Rectal smooth muscle tissue (tissue), 1 donor: Measurements from ENCODE around the gene MYLIP.

ENCODE experiments used
- H3K27ac ChIP-seq: one replicate; pipeline ENCODE4 v1.7.0; 2013; ENCODE audit warnings: low read depth, low read length, inconsistent platforms
- H3K27me3 ChIP-seq: one replicate; pipeline ENCODE4 v1.7.0; 2013; ENCODE audit warnings: low read length; ENCODE audit not compliant: control insufficient read depth, insufficient read depth
- H3K36me3 ChIP-seq: one replicate; pipeline ENCODE4 v1.7.0; 2013; ENCODE audit warnings: low read length; ENCODE audit not compliant: control insufficient read depth, insufficient read depth
- H3K4me1 ChIP-seq: one replicate; pipeline ENCODE4 v1.7.0; 2013; ENCODE audit warnings: low read length; ENCODE audit not compliant: control insufficient read depth, insufficient read depth
- H3K4me3 ChIP-seq: one replicate; pipeline ENCODE4 v1.7.0; 2013; ENCODE audit warnings: low read length
- H3K9ac ChIP-seq: one replicate; pipeline ENCODE4 v1.7.0; 2013; ENCODE audit warnings: low read length

MYLIP gene

DNA sequence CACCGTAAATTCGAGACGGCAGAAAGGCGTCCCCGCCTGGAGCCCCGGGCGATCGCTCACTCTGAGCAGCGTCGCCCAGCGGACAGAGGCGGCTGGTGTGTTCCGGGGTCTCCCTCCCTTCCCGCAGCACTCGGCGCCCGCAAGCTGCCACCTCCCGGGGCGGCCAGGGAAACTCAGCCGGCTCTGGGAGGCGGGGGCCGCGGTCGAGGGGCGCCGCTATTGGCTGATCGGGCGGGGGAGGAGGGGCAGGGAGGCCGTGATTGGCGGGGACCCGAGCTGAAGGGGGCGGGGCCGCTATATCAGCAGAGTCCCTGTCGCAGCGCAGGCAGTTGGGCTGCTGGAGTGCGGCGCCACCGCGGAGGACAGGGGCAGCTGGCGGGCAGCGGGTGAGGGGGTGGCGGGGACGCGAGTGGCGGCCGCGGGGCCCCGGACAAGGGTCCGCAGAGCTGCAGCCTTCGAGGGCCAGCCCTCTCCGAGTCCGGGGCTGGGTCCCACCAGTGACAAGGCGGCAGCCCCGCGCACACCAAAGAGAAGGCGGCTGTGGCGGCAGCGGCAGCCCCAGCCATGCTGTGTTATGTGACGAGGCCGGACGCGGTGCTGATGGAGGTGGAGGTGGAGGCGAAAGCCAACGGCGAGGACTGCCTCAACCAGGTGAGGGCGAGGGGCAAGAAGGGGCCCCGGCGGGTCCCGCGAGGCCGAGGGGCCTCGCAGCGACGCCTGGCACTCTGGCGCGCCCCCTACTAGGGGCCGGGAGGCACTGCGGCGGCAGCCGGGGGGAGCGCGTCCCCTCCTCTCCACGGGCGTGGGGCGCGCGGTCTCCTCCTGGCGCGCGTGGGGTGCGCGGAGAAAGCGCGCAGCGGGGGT is at the start of gene MYLIP:
TSS of gene MYLIP (plus strand) at position 328 of the 864 bp plus-strand sequence. CDS start at position 565, 237 bp downstream.
- Histone ChIP-seq H3K27ac (peak within 1 kb of the TSS; percentile 91), H3K27me3 (no peaks in the 10 kb centered on the region), H3K36me3 (no peaks in the 10 kb centered on the region), H3K9ac (peak within 1 kb of the TSS; percentile 74), H3K4me1 (peaks cover 20% of the 10 kb centered on the region), H3K4me3 (peak within 1 kb of the TSS; percentile 97)

DNA sequence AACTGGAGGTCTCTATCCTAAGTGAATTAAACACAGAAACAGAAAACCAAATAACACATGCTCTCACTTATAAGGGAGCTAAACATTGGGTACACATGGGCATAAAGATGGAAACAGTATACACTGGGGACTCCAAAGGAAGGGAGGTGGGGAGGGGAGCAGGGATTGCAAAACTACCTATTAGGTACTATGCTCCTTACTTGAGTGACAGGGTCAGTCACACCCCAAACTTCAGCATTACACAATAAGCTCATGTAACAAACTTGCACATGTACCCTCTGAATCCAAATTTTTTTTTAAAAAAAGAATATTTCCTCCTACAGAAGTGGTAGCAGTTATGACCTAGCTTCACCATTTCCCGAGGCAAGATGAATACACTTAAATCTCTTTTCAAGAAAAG is 49.5 kb upstream of the MYLIP start:
- Histone ChIP-seq H3K27ac (no peak overlapping the region), H3K9ac (no peak overlapping the region), H3K4me1 (no peaks in the 10 kb centered on the region), H3K4me3 (no peak overlapping the region), H3K36me3 (no peaks in the 10 kb centered on the region), H3K27me3 (no peaks in the 10 kb centered on the region)

DNA sequence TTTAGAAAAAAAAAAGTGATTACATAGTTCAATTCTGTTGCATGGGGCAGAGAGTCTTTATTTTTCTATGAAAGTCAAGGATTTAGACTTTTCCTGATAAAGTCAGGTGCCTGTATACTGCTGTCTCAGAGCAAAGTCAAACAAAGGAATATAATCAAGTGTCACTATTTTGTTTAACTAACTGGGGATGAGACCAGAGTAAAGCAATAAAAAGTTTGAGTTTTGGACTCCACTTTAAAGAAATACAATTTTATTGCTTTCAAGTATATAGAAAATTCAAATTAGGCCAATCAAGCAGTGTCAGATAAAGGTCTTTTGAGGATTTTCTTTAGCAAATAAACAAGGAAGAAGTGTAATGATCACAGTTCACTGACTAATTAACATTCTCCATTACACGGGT is 48.7 kb upstream of the MYLIP start:
- H3K27me3 ChIP-seq: no peaks in the 10 kb centered on the region
- H3K4me3 ChIP-seq: no peak overlapping the region
- H3K4me1 ChIP-seq: no peaks in the 10 kb centered on the region
- no peak overlapping the region for H3K27ac ChIP-seq
- no peak overlapping the region for H3K9ac ChIP-seq
- no peaks in the 10 kb centered on the region for H3K36me3 ChIP-seq

DNA sequence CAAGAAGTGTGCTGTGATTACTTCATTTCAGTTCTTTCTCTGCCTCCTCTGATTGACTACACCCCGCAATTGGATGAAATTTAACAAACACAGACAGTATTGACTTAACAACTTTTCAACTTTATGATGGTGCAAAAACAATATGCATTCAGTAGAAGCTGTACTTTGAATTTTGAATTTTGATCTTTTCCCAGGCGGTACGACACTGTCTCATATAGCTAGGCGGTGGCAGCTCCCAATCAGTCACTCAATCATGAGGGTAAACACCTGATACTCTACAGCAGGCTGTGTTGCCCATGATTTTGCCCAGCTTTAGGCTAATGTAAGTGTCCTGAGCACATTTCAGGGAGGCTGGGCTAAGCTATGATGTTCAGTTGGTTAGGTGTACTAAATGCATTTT is 47.6 kb upstream of the MYLIP start:
- Histone ChIP-seq H3K9ac (no peak overlapping the region), H3K27me3 (no peaks in the 10 kb centered on the region), H3K4me3 (no peak overlapping the region), H3K4me1 (no peaks in the 10 kb centered on the region), H3K27ac (no peak overlapping the region), H3K36me3 (no peaks in the 10 kb centered on the region)

DNA sequence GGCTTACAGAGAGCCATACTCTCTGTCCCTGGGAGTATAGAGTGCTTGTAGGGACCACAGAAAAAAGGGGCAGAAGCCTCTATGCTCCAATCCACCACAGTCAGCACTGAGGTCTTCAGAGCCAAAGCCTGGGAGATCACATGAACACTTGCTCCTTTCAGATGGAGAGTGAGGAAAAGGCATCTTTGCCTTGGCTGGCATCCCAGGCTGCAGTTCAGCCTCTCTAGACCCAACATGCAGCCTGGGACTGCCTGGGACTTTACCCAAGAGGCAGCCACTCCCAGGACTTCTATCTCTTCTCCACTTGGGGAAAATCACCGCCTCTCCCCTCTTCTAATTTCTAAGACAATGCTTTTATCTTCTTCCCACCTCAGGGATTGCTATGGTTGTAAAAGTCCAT is 46.5 kb upstream of the MYLIP start:
- no peak overlapping the region for H3K9ac ChIP-seq
- H3K27ac ChIP-seq: no peak overlapping the region
- H3K27me3 ChIP-seq: no peaks in the 10 kb centered on the region
- H3K36me3 ChIP-seq: no peaks in the 10 kb centered on the region
- H3K4me1 ChIP-seq: no peaks in the 10 kb centered on the region
- no peak overlapping the region for H3K4me3 ChIP-seq

DNA sequence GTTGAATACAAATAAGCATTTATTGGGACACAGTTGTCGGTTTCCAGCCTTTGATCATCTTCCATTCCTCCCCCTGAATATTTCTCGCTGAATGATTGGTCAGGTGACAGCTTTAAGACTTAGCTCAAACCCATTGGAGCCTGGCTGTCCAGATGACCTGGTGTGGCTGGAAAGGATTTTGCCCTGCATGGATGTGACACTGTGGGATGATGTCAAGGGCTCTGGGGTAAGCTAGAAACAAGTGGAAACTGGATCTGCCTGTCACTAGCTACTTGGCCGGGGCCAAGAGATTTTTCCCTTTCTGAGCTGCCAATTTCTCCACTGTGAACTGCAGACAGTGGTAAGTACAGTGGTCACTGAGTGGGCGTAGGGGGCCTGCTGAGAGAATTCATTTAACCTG is 41.9 kb upstream of the MYLIP start:
- Histone ChIP-seq H3K27ac (no peak overlapping the region), H3K9ac (no peak overlapping the region), H3K4me1 (no peaks in the 10 kb centered on the region), H3K4me3 (no peak overlapping the region), H3K36me3 (no peaks in the 10 kb centered on the region), H3K27me3 (no peaks in the 10 kb centered on the region)

DNA sequence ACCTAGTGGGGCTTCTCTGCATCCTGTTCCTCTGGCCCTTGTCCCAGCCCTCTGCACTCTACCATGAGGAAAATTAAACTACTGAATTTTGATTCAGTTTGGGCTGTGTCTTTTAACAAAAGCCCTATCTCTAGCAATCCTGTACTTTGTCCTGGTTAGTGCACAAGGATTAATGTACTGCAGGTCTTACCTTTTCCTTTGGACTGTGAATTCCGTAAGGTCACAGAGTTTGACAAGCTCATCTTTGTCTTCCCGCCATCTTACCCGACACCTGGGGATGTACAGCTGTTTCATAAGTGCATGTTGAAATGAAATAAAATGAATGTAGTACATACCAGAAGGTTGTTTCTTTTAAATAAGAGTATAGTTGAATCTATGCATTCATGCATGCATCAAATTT is 41.5 kb upstream of the MYLIP start:
- Histone ChIP-seq H3K36me3 (no peaks in the 10 kb centered on the region), H3K27me3 (no peaks in the 10 kb centered on the region), H3K27ac (no peak overlapping the region), H3K4me3 (no peak overlapping the region), H3K4me1 (no peaks in the 10 kb centered on the region), H3K9ac (no peak overlapping the region)

DNA sequence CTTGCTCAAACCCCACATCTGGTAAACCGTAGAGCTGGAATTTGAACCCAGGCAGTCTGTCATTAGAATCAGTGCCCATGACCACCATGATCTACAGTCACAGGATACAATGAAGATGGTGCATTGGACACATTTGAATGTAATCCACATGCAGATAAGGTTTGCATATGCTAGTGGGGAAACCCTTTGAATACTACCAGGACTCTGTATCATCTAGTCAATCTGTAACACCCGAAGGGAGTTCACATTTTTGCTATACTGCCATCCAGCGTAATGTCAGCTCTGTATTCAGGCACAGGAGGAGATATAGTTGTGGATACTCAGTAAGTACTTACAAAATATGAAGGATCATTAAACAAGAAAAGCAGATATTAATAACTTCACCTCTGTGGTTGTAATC is 40.5 kb upstream of the MYLIP start:
- Histone ChIP-seq H3K27me3 (no peaks in the 10 kb centered on the region), H3K4me1 (no peaks in the 10 kb centered on the region), H3K27ac (no peak overlapping the region), H3K36me3 (no peaks in the 10 kb centered on the region), H3K9ac (no peak overlapping the region), H3K4me3 (no peak overlapping the region)

DNA sequence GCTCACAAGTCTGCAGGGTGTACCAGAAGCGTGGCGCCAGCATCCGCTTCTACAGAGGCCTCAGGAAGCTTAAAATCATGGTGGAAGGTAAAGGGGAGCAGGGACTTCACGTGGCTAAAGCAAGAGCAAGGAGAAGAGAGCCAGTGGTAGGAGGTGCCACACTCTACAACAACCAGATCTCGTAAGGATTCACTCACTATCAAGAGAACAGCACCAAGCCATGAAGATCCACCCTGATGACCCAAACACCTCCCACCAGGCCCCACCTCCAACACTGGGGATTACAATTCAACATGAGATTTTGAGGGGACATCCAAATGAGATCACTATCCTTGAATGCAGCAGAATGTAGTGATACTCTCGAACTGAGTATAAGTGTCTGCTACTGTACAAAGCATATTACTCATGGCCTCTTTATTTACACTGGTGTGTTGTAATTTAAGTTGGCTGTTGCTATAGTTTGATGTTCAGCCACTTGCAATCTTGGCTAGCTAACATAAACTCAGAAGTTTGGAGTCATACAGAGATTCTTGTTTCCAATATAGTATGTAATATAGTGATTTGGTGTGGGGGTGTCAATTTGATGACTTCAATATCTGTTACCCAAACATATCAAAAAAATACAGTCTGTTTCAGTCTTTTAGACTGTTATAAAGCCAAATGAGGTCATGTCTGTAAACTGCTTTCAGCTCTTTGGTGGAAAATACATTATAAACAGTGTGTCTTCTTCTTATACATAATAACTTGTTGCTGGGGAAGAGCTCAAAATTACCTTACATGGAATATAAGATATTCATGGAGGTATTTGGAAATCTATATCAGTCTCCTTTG is 39.4 kb upstream of the MYLIP start:
- H3K36me3 ChIP-seq: no peaks in the 10 kb centered on the region
- H3K27me3 ChIP-seq: no peaks in the 10 kb centered on the region
- H3K4me3 ChIP-seq: no peak overlapping the region
- H3K9ac ChIP-seq: no peak overlapping the region
- H3K27ac ChIP-seq: no peak overlapping the region
- no peaks in the 10 kb centered on the region for H3K4me1 ChIP-seq

DNA sequence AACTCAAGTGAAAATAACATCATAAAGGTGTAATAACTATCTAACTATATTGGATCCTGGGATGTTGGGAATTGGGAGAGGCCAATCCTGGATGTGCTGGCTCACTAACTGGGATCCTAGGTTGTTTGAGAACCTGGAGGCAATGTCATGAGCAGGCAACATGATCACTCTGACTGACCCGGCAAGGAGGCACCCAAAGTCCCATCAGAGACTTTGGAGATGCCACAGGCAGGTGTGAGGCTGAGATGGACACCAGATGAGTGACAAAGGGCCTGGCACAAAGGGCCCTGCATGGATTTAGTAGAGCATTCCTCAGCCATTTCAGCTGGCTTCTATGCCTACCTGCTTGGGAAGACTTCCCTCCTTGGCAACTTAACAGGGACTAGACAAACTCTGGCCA is 38.4 kb upstream of the MYLIP start:
- no peaks in the 10 kb centered on the region for H3K27me3 ChIP-seq
- no peaks in the 10 kb centered on the region for H3K36me3 ChIP-seq
- H3K4me1 ChIP-seq: no peaks in the 10 kb centered on the region
- no peak overlapping the region for H3K4me3 ChIP-seq
- no peak overlapping the region for H3K27ac ChIP-seq
- H3K9ac ChIP-seq: no peak overlapping the region

DNA sequence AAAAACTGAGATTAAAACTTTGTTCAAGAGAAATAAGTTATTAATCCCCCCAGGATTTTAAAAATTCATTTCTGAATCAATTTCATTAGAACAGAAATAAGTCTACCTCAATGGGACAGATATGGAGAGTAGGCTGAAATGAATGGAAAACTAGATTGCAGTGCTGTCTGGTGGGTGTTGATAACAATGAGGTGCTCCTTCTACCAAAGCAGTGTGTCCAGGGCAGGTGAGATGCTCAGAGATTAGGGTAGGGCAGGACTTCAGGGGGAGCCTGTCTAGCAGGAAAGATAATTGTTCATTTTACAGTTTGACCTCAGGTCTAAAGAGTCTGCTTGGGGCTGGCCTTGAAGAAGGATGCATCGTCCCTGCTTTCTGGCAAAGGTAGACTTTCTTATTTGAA is 38.0 kb upstream of the MYLIP start:
- H3K27ac ChIP-seq: no peak overlapping the region
- H3K4me1 ChIP-seq: no peaks in the 10 kb centered on the region
- H3K4me3 ChIP-seq: no peak overlapping the region
- no peak overlapping the region for H3K9ac ChIP-seq
- no peaks in the 10 kb centered on the region for H3K27me3 ChIP-seq
- no peaks in the 10 kb centered on the region for H3K36me3 ChIP-seq

DNA sequence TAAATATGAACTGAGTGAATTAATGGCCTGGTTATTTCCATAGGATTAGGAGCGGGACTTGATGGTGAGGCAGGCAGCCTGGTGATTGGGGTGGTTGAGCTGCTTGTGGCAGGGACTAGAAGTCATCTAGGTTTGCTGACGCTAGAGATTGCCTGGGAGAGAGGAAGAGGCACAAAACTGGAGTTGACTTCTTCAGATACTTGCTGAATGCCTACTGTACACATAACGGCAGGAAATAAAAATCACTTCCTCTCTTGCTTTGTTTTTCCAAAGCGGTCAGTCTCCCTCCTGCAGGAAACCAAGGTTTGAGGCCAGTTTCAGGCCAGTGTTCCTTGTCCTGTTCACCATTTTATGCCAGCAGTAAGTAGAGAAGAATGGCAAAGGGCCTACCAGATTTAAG is 36.7 kb upstream of the MYLIP start:
- Histone ChIP-seq H3K36me3 (no peaks in the 10 kb centered on the region), H3K9ac (no peak overlapping the region), H3K27me3 (no peaks in the 10 kb centered on the region), H3K4me3 (no peak overlapping the region), H3K27ac (no peak overlapping the region), H3K4me1 (no peaks in the 10 kb centered on the region)
